Stimulated activated CD4-positive, alpha-beta T cell treated with anti-CD3 and anti-CD28 coated beads, Interleukin-2, amount 100 ng/mL, for 48 hours (primary cell): Measurements from ENCODE around the gene ITGAX.
A peak's percentile ranks its signal among the peaks of the same experiment; 100 is the strongest.
"Not testable (repeated sequence)": the region's sequence is repeated elsewhere in the genome, so short reads cannot be mapped to it uniquely, and the experiment has no call there.

Source experiments
- DNase-seq, 2 donors: peaks; one replicate each; pipeline ENCODE4 v3.0.0-alpha.2; 2020

The ITGAX gene

GRCh38 chr16:31354394-31355291, at the start of gene ITGAX:
ITGAX (plus strand) TSS chr16:31355176; CDS start chr16:31355255, 79 bp downstream.
- peak; percentile 54 to 65 for DNase-seq

GRCh38 chr16:31305219-31305618, 49.8 kb upstream of the ITGAX start:
- DNase-seq: no peak

- DNase-seq: not testable (repeated sequence)
Observed at GRCh38 chr16:31308381-31308780, 46.6 kb upstream of the ITGAX start.

GRCh38 chr16:31322500-31322899, 32.5 kb upstream of the ITGAX start:
- no peak for DNase-seq

- DNase-seq: no peak
Observed at GRCh38 chr16:31323959-31324629, 30.9 kb upstream of the ITGAX start.

GRCh38 chr16:31325171-31325570, 29.8 kb upstream of the ITGAX start:
- no peak for DNase-seq

GRCh38 chr16:31327646-31328225, 27.2 kb upstream of the ITGAX start:
- DNase-seq: no peak

GRCh38 chr16:31328322-31329052, 26.5 kb upstream of the ITGAX start:
- no peak for DNase-seq

- no peak for DNase-seq
Observed at GRCh38 chr16:31329671-31330552, 25.1 kb upstream of the ITGAX start.

- no peak for DNase-seq
Observed at GRCh38 chr16:31330553-31330890, 24.5 kb upstream of the ITGAX start.

- no peak for DNase-seq
Observed at GRCh38 chr16:31331141-31331764, 23.7 kb upstream of the ITGAX start.

- no peak for DNase-seq
Observed at GRCh38 chr16:31331807-31332301, 23.1 kb upstream of the ITGAX start.

GRCh38 chr16:31332544-31332943, 22.4 kb upstream of the ITGAX start:
- DNase-seq: no peak

- no peak for DNase-seq
Observed at GRCh38 chr16:31333686-31334649, 21.0 kb upstream of the ITGAX start.

GRCh38 chr16:31334934-31335333, 20.0 kb upstream of the ITGAX start:
- no peak for DNase-seq

GRCh38 chr16:31335431-31335830, 19.5 kb upstream of the ITGAX start:
- DNase-seq: no peak

GRCh38 chr16:31338166-31338685, 16.8 kb upstream of the ITGAX start:
- DNase-seq: not testable (repeated sequence)

GRCh38 chr16:31344712-31345111, 10.3 kb upstream of the ITGAX start:
- DNase-seq: no peak

- no peak for DNase-seq
Observed at GRCh38 chr16:31347445-31347844, 7.5 kb upstream of the ITGAX start.

- DNase-seq: no peak
Observed at GRCh38 chr16:31348579-31348978, 6.4 kb upstream of the ITGAX start.
